HepG2 (cell line): ENCODE measurements around the gene VWA3A. TPM values are rescaled to one million over a fixed set of nuclear protein-coding genes. Genes with fewer than 3 reads are reported as not detected.

Experiments
- EZH2 ChIP-seq: conservative IDR thresholded peaks from 2 replicates; pipeline ENCODE4 v1.6.1; 2012; ENCODE audit warnings: mild to moderate bottlenecking, low read depth, low read length, moderate library complexity
- FOXA1 ChIP-seq, 2 experiments: fragments of 450-650 bp in 1 of 2; sonication (generic) in 1 of 2; formaldehyde crosslinking in 1 of 2; IDR thresholded peaks; 2 replicates each; pipeline versions ENCODE4 v1.4.0 to v1.6.1; 2016 to 2020; ENCODE audit warnings: missing genetic modification reagents in 1 of 2
- GABPA ChIP-seq, 2 experiments: IDR thresholded peaks; 2 replicates each; pipeline ENCODE4 v1.6.1; 2011 to 2016; ENCODE audit warnings: low read depth in 2 of 2, low read length in 1 of 2, missing biosample characterization in 1 of 2, missing genetic modification characterization in 1 of 2
- GPN1 ChIP-seq: sonication (generic); formaldehyde crosslinking; IDR thresholded peaks from 2 replicates; pipeline ENCODE4 v1.5.1; 2020; ENCODE audit warnings: missing genetic modification reagents, borderline replicate concordance
- HDAC6 ChIP-seq: fragments of 200-600 bp; sonication (generic); IDR thresholded peaks from 2 replicates; pipeline ENCODE4 v1.7.0; 2017; ENCODE audit warnings: mild to moderate bottlenecking, antibody characterized with exemption, low read length, low read depth
- HOXD1 ChIP-seq: sonication (generic); formaldehyde crosslinking; IDR thresholded peaks from 2 replicates; pipeline ENCODE4 v1.5.0; 2020; ENCODE audit warnings: missing genetic modification reagents
- KLF11 ChIP-seq: IDR thresholded peaks from 2 replicates; pipeline ENCODE4 v1.6.1; 2016; ENCODE audit warnings: missing compliant biosample characterization
- MAF1 ChIP-seq: sonication (generic); formaldehyde crosslinking; IDR thresholded peaks from 2 replicates; pipeline ENCODE4 v1.5.0; 2020; ENCODE audit warnings: missing genetic modification reagents, borderline replicate concordance
- POLR2AphosphoS2 ChIP-seq: IDR thresholded peaks from 2 replicates; pipeline ENCODE4 v1.6.1; 2011; ENCODE audit warnings: low read depth, low read length, improper control_type of control experiment
- RAD21 ChIP-seq: fragments of 450-650 bp; formaldehyde crosslinking; IDR thresholded peaks from 2 replicates; pipeline ENCODE4 v1.5.0; 2020; ENCODE audit warnings: mild to moderate bottlenecking
- RBFOX2 ChIP-seq: fragments of 200-400 bp; formaldehyde crosslinking; IDR thresholded peaks from 2 replicates; pipeline ENCODE4 v1.6.1; 2017; ENCODE audit warnings: low read depth, mild to moderate bottlenecking, low read length
- SALL1 ChIP-seq: sonication (generic); formaldehyde crosslinking; IDR thresholded peaks from 2 replicates; pipeline ENCODE4 v1.8.0; 2022; ENCODE audit warnings: mild to moderate bottlenecking, missing genetic modification reagents
- SMAD1 ChIP-seq: sonication (generic); formaldehyde crosslinking; IDR thresholded peaks from 2 replicates; pipeline ENCODE4 v1.4.0; 2020; ENCODE audit warnings: missing genetic modification reagents, low read depth, mild to moderate bottlenecking, borderline replicate concordance
- ZNF34 ChIP-seq: sonication (generic); formaldehyde crosslinking; IDR thresholded peaks from 2 replicates; pipeline ENCODE4 v1.4.0; 2020; ENCODE audit warnings: mild to moderate bottlenecking, missing genetic modification reagents, borderline replicate concordance
- ZNF550 ChIP-seq: sonication (generic); formaldehyde crosslinking; IDR thresholded peaks from 2 replicates; pipeline ENCODE4 v1.4.0; 2020; ENCODE audit warnings: mild to moderate bottlenecking, missing genetic modification reagents, borderline replicate concordance
- ZNF619 ChIP-seq: sonication (generic); formaldehyde crosslinking; IDR thresholded peaks from 2 replicates; pipeline ENCODE4 v1.4.0; 2020; ENCODE audit warnings: mild to moderate bottlenecking, missing genetic modification reagents
- ZNF713 ChIP-seq: sonication (generic); formaldehyde crosslinking; IDR thresholded peaks from 2 replicates; pipeline ENCODE4 v1.4.0; 2020; ENCODE audit warnings: mild to moderate bottlenecking, missing genetic modification reagents
- polyA plus RNA-seq, 8 experiments: library from polyadenylated mRNA; depleted of rRNA in 3 of 8; stranded (reverse) in 7 of 8; unstranded in 1 of 8; fragments of >200 nt; fragmentation: Illumina TruSeq in 4 of 8; extraction: Trizol in 4 of 8; gene quantifications; 2 replicates each; pipeline versions ENCODE4 v1.2.1 to v1.2.3, GENCODE V29; 2011 to 2016; ENCODE audit warnings: low read depth in 4 of 8, missing spikeins in 1 of 8, mixed read lengths in 1 of 8; ENCODE audit not compliant: insufficient read depth in 1 of 8
- total RNA-seq, 5 experiments: library from RNA; depleted of rRNA; stranded (reverse); fragments of >200 nt; fragmentation: Illumina TruSeq; extraction: Trizol; gene quantifications; 2 replicates each; pipeline ENCODE4 v1.2.3, GENCODE V29; 2016; ENCODE audit warnings: low read depth in 1 of 5
- TF ChIP-seq, protein P1 (sequence below): sonication (generic); formaldehyde crosslinking; IDR thresholded peaks from 2 replicates; pipeline ENCODE4 v1.4.0; 2020; ENCODE audit warnings: missing genetic modification reagents, mild to moderate bottlenecking, borderline replicate concordance
- TF ChIP-seq, protein P2 (sequence below): sonication (generic); formaldehyde crosslinking; IDR thresholded peaks from 2 replicates; pipeline ENCODE4 v1.4.0; 2020; ENCODE audit warnings: missing genetic modification reagents
- TF ChIP-seq, protein P3 (sequence below): sonication (generic); formaldehyde crosslinking; IDR thresholded peaks from 2 replicates; pipeline ENCODE4 v1.5.1; 2020; ENCODE audit warnings: mild to moderate bottlenecking, moderate library complexity, missing genetic modification reagents
- TF ChIP-seq, protein P4 (sequence below): sonication (generic); formaldehyde crosslinking; IDR thresholded peaks from 2 replicates; pipeline ENCODE4 v1.4.0; 2020; ENCODE audit warnings: mild to moderate bottlenecking, low read depth, missing genetic modification reagents

VWA3A gene
- total and polyA plus RNA-seq, 2 of the 13 experiments (the other 11 are each of a cell fraction or from before 2014, with no cell fraction given), result 0.03 to 0.07 TPM

DNA sequence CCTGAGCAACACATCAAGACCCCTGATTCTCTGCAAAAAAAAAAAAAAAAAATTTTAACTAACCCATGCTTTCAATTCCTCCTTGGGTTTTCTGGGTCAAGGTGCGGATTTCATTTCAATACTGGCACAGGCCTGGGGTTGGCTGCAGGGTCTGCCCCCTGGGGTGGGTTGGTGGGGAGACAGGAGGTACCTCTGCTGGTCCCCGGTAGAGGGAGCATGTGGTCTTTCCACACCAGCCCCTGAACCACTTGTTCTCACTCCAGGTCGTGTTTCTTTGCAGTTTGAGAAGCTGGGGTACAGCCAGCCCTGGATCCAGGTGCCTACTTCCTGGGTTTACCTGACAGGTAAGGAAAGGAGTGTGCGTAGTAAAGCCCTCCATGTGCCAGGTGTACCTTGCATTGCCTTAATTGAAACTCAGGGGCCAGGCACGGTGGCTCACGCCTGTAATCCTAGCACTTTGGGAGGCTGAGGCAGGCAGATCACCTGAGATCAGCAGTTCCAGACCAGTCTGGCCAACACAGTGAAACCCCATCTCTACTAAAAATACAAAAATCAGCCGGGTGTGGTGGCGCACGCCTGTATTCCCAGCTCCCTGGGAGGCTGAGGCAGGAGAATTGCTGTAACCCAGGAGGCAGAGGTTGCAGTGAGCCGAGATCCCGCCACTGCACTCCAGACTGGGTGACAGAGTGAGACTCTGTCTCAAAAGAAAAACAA, 91.7 kb downstream of the VWA3A start (continued):
- TF ChIP-seq, protein P1, sequence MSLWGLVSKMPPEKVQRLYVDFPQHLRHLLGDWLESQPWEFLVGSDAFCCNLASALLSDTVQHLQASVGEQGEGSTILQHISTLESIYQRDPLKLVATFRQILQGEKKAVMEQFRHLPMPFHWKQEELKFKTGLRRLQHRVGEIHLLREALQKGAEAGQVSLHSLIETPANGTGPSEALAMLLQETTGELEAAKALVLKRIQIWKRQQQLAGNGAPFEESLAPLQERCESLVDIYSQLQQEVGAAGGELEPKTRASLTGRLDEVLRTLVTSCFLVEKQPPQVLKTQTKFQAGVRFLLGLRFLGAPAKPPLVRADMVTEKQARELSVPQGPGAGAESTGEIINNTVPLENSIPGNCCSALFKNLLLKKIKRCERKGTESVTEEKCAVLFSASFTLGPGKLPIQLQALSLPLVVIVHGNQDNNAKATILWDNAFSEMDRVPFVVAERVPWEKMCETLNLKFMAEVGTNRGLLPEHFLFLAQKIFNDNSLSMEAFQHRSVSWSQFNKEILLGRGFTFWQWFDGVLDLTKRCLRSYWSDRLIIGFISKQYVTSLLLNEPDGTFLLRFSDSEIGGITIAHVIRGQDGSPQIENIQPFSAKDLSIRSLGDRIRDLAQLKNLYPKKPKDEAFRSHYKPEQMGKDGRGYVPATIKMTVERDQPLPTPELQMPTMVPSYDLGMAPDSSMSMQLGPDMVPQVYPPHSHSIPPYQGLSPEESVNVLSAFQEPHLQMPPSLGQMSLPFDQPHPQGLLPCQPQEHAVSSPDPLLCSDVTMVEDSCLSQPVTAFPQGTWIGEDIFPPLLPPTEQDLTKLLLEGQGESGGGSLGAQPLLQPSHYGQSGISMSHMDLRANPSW (CRISPR knock-in tag), result no peak
- TF ChIP-seq HDAC6 (no peak), HOXD1 (CRISPR knock-in tag) (no peak), ZNF713 (CRISPR knock-in tag) (no peak), KLF11 (CRISPR knock-in tag) (no peak), ZNF550 (CRISPR knock-in tag) (no peak), POLR2AphosphoS2 (no peak), GPN1 (CRISPR knock-in tag) (no peak), ZNF34 (CRISPR knock-in tag) (no peak), ZNF619 (CRISPR knock-in tag) (no peak), RBFOX2 (no peak), EZH2 (no peak), FOXA1 (IDR thresholded peaks at IDR 0.05) (no peak), FOXA1 (CRISPR knock-in tag; IDR thresholded peaks at IDR 0.05) (0 out of 2 replicates have a peak, but pooled peaks have one; percentile 2), SALL1 (no peak), GABPA (IDR thresholded peaks at IDR 0.05; ENCODE audit: low read depth, low read length) (no peak), GABPA (CRISPR knock-in tag; IDR thresholded peaks at IDR 0.05; ENCODE audit: low read depth) (no peak), RAD21 (CRISPR knock-in tag) (peak; percentile 35; the same call in 1 of the 2 replicates), SMAD1 (CRISPR knock-in tag) (peak; percentile 29; the same call in 1 of the 2 replicates), MAF1 (CRISPR knock-in tag) (no peak)
- TF ChIP-seq, protein P2, sequence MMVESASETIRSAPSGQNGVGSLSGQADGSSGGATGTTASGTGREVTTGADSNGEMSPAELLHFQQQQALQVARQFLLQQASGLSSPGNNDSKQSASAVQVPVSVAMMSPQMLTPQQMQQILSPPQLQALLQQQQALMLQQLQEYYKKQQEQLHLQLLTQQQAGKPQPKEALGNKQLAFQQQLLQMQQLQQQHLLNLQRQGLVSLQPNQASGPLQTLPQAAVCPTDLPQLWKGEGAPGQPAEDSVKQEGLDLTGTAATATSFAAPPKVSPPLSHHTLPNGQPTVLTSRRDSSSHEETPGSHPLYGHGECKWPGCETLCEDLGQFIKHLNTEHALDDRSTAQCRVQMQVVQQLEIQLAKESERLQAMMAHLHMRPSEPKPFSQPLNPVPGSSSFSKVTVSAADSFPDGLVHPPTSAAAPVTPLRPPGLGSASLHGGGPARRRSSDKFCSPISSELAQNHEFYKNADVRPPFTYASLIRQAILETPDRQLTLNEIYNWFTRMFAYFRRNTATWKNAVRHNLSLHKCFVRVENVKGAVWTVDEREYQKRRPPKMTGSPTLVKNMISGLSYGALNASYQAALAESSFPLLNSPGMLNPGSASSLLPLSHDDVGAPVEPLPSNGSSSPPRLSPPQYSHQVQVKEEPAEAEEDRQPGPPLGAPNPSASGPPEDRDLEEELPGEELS (CRISPR knock-in tag), result no peak
- TF ChIP-seq, protein P3, sequence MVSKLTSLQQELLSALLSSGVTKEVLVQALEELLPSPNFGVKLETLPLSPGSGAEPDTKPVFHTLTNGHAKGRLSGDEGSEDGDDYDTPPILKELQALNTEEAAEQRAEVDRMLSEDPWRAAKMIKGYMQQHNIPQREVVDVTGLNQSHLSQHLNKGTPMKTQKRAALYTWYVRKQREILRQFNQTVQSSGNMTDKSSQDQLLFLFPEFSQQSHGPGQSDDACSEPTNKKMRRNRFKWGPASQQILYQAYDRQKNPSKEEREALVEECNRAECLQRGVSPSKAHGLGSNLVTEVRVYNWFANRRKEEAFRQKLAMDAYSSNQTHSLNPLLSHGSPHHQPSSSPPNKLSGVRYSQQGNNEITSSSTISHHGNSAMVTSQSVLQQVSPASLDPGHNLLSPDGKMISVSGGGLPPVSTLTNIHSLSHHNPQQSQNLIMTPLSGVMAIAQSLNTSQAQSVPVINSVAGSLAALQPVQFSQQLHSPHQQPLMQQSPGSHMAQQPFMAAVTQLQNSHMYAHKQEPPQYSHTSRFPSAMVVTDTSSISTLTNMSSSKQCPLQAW (CRISPR knock-in tag), result no peak
- TF ChIP-seq, protein P4, sequence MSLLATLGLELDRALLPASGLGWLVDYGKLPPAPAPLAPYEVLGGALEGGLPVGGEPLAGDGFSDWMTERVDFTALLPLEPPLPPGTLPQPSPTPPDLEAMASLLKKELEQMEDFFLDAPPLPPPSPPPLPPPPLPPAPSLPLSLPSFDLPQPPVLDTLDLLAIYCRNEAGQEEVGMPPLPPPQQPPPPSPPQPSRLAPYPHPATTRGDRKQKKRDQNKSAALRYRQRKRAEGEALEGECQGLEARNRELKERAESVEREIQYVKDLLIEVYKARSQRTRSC (CRISPR knock-in tag), result no peak
